ENCODE measurements around the gene MUC6. TPM values are rescaled to one million over a fixed set of nuclear protein-coding genes. Genes with fewer than 3 reads are reported as not detected.
A peak's percentile ranks its signal among the peaks of the same experiment; 100 is the strongest.

Gene MUC6
- total RNA-seq, 1 donor from 2014 or later, result not detected

GRCh38 chr11:1052133-1053011, 15.9 kb upstream of the MUC6 start:
- no peak overlapping the region for H3K4me3 Mint-ChIP-seq (ENCODE audit: unreplicated experiment)
- DNase-seq (ENCODE audit: low spot score), result no peak
- H3K4me1 Mint-ChIP-seq (ENCODE audit: low read depth), result no peaks in the 10 kb centered on the region
- no peak overlapping the region for H3K27ac Mint-ChIP-seq (ENCODE audit: unreplicated experiment)
- TF ChIP-seq, protein P1, sequence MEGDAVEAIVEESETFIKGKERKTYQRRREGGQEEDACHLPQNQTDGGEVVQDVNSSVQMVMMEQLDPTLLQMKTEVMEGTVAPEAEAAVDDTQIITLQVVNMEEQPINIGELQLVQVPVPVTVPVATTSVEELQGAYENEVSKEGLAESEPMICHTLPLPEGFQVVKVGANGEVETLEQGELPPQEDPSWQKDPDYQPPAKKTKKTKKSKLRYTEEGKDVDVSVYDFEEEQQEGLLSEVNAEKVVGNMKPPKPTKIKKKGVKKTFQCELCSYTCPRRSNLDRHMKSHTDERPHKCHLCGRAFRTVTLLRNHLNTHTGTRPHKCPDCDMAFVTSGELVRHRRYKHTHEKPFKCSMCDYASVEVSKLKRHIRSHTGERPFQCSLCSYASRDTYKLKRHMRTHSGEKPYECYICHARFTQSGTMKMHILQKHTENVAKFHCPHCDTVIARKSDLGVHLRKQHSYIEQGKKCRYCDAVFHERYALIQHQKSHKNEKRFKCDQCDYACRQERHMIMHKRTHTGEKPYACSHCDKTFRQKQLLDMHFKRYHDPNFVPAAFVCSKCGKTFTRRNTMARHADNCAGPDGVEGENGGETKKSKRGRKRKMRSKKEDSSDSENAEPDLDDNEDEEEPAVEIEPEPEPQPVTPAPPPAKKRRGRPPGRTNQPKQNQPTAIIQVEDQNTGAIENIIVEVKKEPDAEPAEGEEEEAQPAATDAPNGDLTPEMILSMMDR (IDR thresholded peaks at IDR 0.05), result no peak
- H3K27me3 Mint-ChIP-seq (ENCODE audit: low read depth), result peaks cover 19% of the 10 kb centered on the region
- H3K9me3 Mint-ChIP-seq (ENCODE audit: low read depth), result no peaks in the 10 kb centered on the region
- H3K36me3 Mint-ChIP-seq (ENCODE audit: low read depth), result no peaks in the 10 kb centered on the region

DNA sequence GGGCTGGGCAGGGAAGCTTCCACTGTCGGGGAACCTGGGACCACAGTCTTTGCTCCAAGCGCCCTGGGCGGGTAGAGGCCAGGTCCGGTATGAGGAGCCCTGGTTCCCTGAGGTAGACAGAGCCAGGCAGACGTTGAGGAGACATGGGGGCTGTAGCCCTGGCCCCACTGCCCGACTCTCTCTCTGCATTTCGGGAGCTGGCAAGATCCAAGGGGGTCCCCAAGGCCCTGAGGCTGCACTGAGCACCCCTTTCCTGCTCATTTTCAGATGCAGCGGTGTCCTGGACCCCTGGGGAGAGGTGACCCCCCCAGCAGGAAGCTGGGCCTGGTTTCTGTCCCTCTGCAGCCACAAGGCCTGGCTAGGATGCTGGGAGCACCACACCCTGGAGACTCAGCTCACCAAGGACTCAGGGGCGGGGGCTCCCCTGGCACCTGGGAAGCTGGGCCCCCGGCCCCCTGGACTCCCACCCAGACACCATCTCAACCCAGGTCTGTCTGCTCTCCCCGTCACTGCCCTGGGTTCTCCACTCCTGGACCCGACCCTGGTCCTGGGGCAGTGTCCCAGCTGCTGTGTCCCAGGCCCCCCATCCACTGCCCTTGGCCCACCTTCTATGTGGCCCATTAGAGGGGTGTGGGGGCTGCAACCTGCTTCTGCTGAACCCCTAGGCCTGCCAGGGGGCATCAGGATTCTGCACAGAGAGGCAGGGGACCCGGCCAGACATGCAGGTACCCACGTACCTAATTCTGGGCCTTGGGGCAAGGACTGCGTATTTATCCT, 15.0 kb upstream of the MUC6 start:
- TF ChIP-seq, protein P1 (IDR thresholded peaks at IDR 0.05), result peak; percentile 31
- Mint-ChIP-seq H3K27ac (ENCODE audit: unreplicated experiment) (no peak overlapping the region), H3K4me3 (ENCODE audit: unreplicated experiment) (no peak overlapping the region), H3K36me3 (ENCODE audit: low read depth) (no peaks in the 10 kb centered on the region), H3K4me1 (ENCODE audit: low read depth) (no peaks in the 10 kb centered on the region), H3K9me3 (ENCODE audit: low read depth) (no peaks in the 10 kb centered on the region), H3K27me3 (ENCODE audit: low read depth) (peaks cover 25% of the 10 kb centered on the region)
- no peak for DNase-seq (ENCODE audit: low spot score)

DNA sequence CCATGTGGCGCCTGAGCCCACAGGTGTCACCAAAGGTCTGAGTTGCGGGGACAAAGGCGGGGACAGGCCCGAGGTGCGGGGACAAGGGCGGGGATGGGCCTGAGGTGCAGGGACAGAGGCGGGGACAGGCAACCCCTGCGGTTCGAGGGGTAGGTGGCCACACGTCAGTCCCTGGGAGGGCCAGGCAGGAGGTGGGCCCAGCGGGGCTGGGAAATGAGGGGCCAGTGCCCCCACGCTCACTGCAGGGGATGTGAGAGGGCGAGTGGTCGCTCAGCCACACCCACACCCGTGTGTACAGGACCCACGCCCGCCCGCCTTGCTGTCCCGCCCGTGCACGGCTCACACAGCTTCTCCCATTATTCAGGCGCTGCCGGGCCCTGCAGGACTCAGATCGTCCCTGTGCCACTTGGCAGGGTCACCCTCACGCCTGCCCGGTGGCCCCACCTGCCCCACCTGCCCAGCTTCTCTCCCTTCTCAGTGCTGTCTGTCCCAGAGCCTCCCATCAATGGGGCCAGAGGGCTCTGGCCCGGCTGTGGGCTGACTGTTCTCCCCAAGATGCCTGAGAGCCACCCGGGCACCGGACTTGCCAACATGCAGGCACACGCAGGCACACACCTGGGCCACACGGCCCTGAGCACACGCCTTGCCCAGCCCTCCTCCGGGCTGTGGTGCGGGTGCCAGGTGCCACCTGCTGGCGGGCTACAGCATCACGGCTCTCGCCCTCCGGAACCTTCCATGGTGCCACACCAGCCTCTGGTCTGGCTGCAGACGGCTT, 14.2 kb upstream of the MUC6 start:
- Mint-ChIP-seq H3K4me1 (ENCODE audit: low read depth) (no peaks in the 10 kb centered on the region), H3K27ac (ENCODE audit: unreplicated experiment) (no peak overlapping the region), H3K27me3 (ENCODE audit: low read depth) (peaks cover 28% of the 10 kb centered on the region), H3K4me3 (ENCODE audit: unreplicated experiment) (no peak overlapping the region), H3K36me3 (ENCODE audit: low read depth) (no peaks in the 10 kb centered on the region), H3K9me3 (ENCODE audit: low read depth) (no peaks in the 10 kb centered on the region)
- DNase-seq (ENCODE audit: low spot score), result peak; percentile 91
- TF ChIP-seq, protein P1 (IDR thresholded peaks at IDR 0.05), result peak; percentile 95

- Mint-ChIP-seq H3K9me3 (ENCODE audit: low read depth) (peaks cover 2% of the 10 kb centered on the region), H3K36me3 (ENCODE audit: low read depth) (peaks cover 1% of the 10 kb centered on the region), H3K4me1 (ENCODE audit: low read depth) (no peaks in the 10 kb centered on the region), H3K27ac (ENCODE audit: unreplicated experiment) (no peak overlapping the region), H3K4me3 (ENCODE audit: unreplicated experiment) (no peak overlapping the region), H3K27me3 (ENCODE audit: low read depth) (peaks cover 26% of the 10 kb centered on the region)
- DNase-seq (ENCODE audit: low spot score), result no peak
- TF ChIP-seq, protein P1 (IDR thresholded peaks at IDR 0.05), result no peak
Measured at GRCh38 chr11:1049911-1050580, 13.5 kb upstream of the MUC6 start.

All from chondrocyte (in vitro differentiated cells).